PC-3 (cell line): ENCODE results near the gene BNIP1. TPM values are rescaled to one million over a fixed set of nuclear protein-coding genes. Genes with fewer than 3 reads are reported as not detected.

ENCODE experiments used
- ATAC-seq: fragments of 200-7000 bp; cut with Tn5 transposase; 2 replicates; pipeline ENCODE4 v1.9.1; 2020; ENCODE audit warnings: mild to moderate bottlenecking, moderate library complexity
- BruUV-seq: library from RNA; stranded (reverse); fragments of 400-500 nt; replicated peaks from 2 replicates; lab custom pipeline; 2021; lab: Mats Ljungman, UMichigan
- CTCF ChIA-PET: fragments of 300-600 bp; sonication (Branson Sonifier 250); formaldehyde crosslinking; loops from one replicate; lab custom pipeline; 2022; ENCODE audit warnings: antibody characterized with exemption; lab: Charles Lee
- POLR2A ChIA-PET: fragments of 300-600 bp; sonication (Branson Sonifier 250); formaldehyde crosslinking; loops from one replicate; lab custom pipeline; 2022; ENCODE audit warnings: antibody characterized with exemption; ENCODE audit not compliant: unreplicated experiment; lab: Charles Lee
- DNase-seq: peaks from one replicate; pipeline ENCODE4 v3.0.0-alpha.2; 2015
- H2AFZ ChIP-seq: fragments of 300-600 bp; sonication (generic); 2 replicates; pipeline ENCODE4 v1.6.0; 2016; ENCODE audit warnings: antibody characterized with exemption, low read length
- H3F3A ChIP-seq: fragments of 300-600 bp; sonication (generic); one replicate; pipeline ENCODE4 v1.6.0; 2017; ENCODE audit warnings: antibody characterized with exemption, low read length, control low read depth, mild to moderate bottlenecking; ENCODE audit not compliant: unreplicated experiment
- H3K27ac ChIP-seq: fragments of 300-600 bp; sonication (generic); 2 replicates; pipeline ENCODE4 v1.5.1; 2016; ENCODE audit warnings: mild to moderate bottlenecking, low read length
- H3K27me3 ChIP-seq: fragments of 300-600 bp; sonication (generic); 2 replicates; pipeline ENCODE4 v1.6.1; 2016; ENCODE audit warnings: low read length, mixed read lengths
- H3K36me3 ChIP-seq: fragments of 300-600 bp; sonication (generic); 2 replicates; pipeline ENCODE4 v1.6.1; 2016; ENCODE audit warnings: low read depth, mixed run types, low read length, mixed read lengths
- H3K4me1 ChIP-seq: fragments of 300-600 bp; sonication (generic); 2 replicates; pipeline ENCODE4 v1.5.1; 2016; ENCODE audit warnings: low read length; ENCODE audit not compliant: insufficient read depth
- H3K4me2 ChIP-seq: fragments of 300-600 bp; sonication (generic); 2 replicates; pipeline ENCODE4 v1.6.0; 2016; ENCODE audit warnings: low read length
- H3K4me3 ChIP-seq: fragments of 300-600 bp; sonication (generic); 2 replicates; pipeline ENCODE4 v1.5.1; 2016; ENCODE audit warnings: mild to moderate bottlenecking, low read length, mixed read lengths
- H3K79me2 ChIP-seq: fragments of 300-600 bp; sonication (generic); 2 replicates; pipeline ENCODE4 v1.6.1; 2017; ENCODE audit warnings: low read length, mixed read lengths
- H3K9ac ChIP-seq: fragments of 300-600 bp; sonication (generic); 2 replicates; pipeline ENCODE4 v1.6.0; 2016; ENCODE audit warnings: mild to moderate bottlenecking, low read length
- H3K9me2 ChIP-seq: fragments of 300-600 bp; sonication (generic); replicated peaks from 2 replicates; pipeline ENCODE4 v1.6.1; 2016; ENCODE audit warnings: mixed run types, low read length, mixed read lengths
- H3K9me3 ChIP-seq: fragments of 300-600 bp; sonication (generic); 2 replicates; pipeline ENCODE4 v1.6.1; 2016; ENCODE audit warnings: low read length, mixed read lengths
- H4K20me1 ChIP-seq: fragments of 300-600 bp; sonication (generic); 2 replicates; pipeline ENCODE4 v1.6.1; 2016; ENCODE audit warnings: low read length, mixed read lengths
- CTCF ChIP-seq: fragments of 300-600 bp; sonication (generic); conservative IDR thresholded peaks from 2 replicates; pipeline ENCODE4 v1.5.1; 2017; ENCODE audit warnings: antibody characterized with exemption, low read depth, mild to moderate bottlenecking, low read length
- EZH2 ChIP-seq: fragments of 300-600 bp; sonication (generic); IDR thresholded peaks from one replicate; pipeline ENCODE4 v1.6.1; 2017; ENCODE audit warnings: antibody characterized with exemption, mild to moderate bottlenecking, low read length; ENCODE audit not compliant: unreplicated experiment
- EZH2phosphoT487 ChIP-seq: fragments of 300-600 bp; sonication (generic); IDR thresholded peaks from 2 replicates; pipeline ENCODE4 v1.6.1; 2018; ENCODE audit warnings: mild to moderate bottlenecking, antibody characterized with exemption, low read length, borderline replicate concordance
- intact Hi-C: fragments of 100-400 bp; cut with micrococcal nuclease; formaldehyde crosslinking; loops from 2 replicates; pipeline ENCODE4 v1.9.0; 2023
- total RNA-seq: library from RNA; depleted of rRNA; stranded (reverse); fragments of >200 nt; gene quantifications from 2 replicates; pipeline ENCODE4 v1.2.3, GENCODE V29; 2014

Gene BNIP1
- total RNA-seq, 1 experiment from 2014 or later, result 21.5 TPM

DNA sequence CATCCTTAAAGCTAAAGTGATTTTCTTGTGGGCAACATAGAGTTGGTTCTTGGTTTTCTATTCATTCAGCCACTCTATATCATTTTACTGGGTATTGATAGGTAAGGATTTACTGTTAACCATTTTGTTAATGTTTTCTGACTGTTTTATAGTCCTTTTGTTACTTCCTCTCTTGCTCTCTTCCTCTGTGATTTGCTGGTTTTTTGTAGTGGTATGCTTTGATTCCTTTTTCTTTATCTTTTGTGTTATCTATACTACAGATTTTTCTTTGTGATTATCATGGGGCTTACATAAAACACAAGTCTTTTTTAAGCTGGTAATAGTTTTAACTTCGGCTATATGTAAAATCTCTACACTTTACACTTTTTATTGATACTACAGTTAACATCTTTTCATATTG, 44.9 kb upstream of the BNIP1 start:
- Histone ChIP-seq H3K79me2 (no peaks in the 10 kb centered on the region), H3K36me3 (no peaks in the 10 kb centered on the region), H3K9ac (no peak overlapping the region), H3K4me1 (peaks cover 4% of the 10 kb centered on the region), H3K4me2 (no peak overlapping the region), H3K27ac (no peak overlapping the region), H3K9me2 (no peaks in the 10 kb centered on the region), H4K20me1 (no peaks in the 10 kb centered on the region), H3K9me3 (no peaks in the 10 kb centered on the region), H3K4me3 (no peak overlapping the region), H3K27me3 (no peaks in the 10 kb centered on the region), H3F3A (no peaks in the 10 kb centered on the region), H2AFZ (no peak overlapping the region)
- TF ChIP-seq CTCF (no peak), EZH2 (no peak), EZH2phosphoT487 (no peak)
- ChIA-PET POLR2A (no interaction called here), CTCF (no interaction called here)
- no peak for DNase-seq
- no peak for ATAC-seq
- BruUV-seq, result no TSS peak
- intact Hi-C loops, result no loop called here

DNA sequence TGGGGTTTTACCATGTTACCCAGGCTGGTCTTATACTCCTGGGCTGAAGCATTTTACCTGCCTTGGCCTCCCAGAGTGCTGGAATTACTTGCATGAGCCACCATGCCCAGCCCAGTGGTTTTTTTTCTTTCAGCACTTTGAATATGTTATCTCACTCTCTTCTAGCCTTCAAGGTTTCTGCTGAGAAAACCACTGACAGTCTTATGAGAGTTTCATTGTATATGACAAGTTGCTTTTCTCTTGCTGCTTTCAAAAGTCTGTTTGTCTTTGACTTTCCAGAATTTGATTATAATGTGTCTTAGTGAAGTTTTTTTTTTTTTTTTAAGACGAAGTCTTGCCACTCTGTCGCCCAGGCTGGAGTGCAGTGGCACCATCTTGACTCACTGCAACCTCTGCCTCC, 43.1 kb upstream of the BNIP1 start:
- intact Hi-C loops, result no loop called here
- CTCF ChIA-PET, result interaction anchor here (0.7 kb wide), 1 partner anchor 126 kb away, joined by 5 read pairs; no protein-coding TSS in a partner anchor
- no peak overlapping the region for H3K9ac ChIP-seq
- no peak for ATAC-seq
- TF ChIP-seq EZH2 (no peak), CTCF (no peak), EZH2phosphoT487 (no peak)
- H3K27ac ChIP-seq, result no peak overlapping the region
- no peak overlapping the region for H3K4me3 ChIP-seq
- POLR2A ChIA-PET, result no interaction called here
- no peak overlapping the region for H2AFZ ChIP-seq
- no peaks in the 10 kb centered on the region for H3K27me3 ChIP-seq
- no peak overlapping the region for H3K4me2 ChIP-seq
- no peak for DNase-seq
- no peaks in the 10 kb centered on the region for H3K79me2 ChIP-seq
- H3F3A ChIP-seq, result no peaks in the 10 kb centered on the region
- H4K20me1 ChIP-seq, result no peaks in the 10 kb centered on the region
- H3K9me3 ChIP-seq, result no peaks in the 10 kb centered on the region
- no TSS peak for BruUV-seq
- no peaks in the 10 kb centered on the region for H3K4me1 ChIP-seq
- H3K9me2 ChIP-seq, result no peaks in the 10 kb centered on the region
- no peaks in the 10 kb centered on the region for H3K36me3 ChIP-seq

- H3K4me2 ChIP-seq, result no peak overlapping the region
- no peaks in the 10 kb centered on the region for H3K36me3 ChIP-seq
- no peaks in the 10 kb centered on the region for H3K79me2 ChIP-seq
- no peaks in the 10 kb centered on the region for H3K9me2 ChIP-seq
- ChIA-PET CTCF (no interaction called here), POLR2A (no interaction called here)
- H2AFZ ChIP-seq, result no peak overlapping the region
- no peaks in the 10 kb centered on the region for H3K27me3 ChIP-seq
- ATAC-seq (no peak), DNase-seq (no peak)
- no peak overlapping the region for H3K9ac ChIP-seq
- H3K9me3 ChIP-seq, result no peaks in the 10 kb centered on the region
- intact Hi-C loops, result no loop called here
- no peaks in the 10 kb centered on the region for H4K20me1 ChIP-seq
- TF ChIP-seq CTCF (no peak), EZH2 (no peak), EZH2phosphoT487 (no peak)
- no TSS peak for BruUV-seq
- no peak overlapping the region for H3K27ac ChIP-seq
- H3K4me1 ChIP-seq, result no peaks in the 10 kb centered on the region
- H3K4me3 ChIP-seq, result no peak overlapping the region
- no peaks in the 10 kb centered on the region for H3F3A ChIP-seq
Observed at GRCh38 chr5:173103411-173103810, 40.9 kb upstream of the BNIP1 start.
